ENCODE results near the gene PLS1.

Gene PLS1

DNA sequence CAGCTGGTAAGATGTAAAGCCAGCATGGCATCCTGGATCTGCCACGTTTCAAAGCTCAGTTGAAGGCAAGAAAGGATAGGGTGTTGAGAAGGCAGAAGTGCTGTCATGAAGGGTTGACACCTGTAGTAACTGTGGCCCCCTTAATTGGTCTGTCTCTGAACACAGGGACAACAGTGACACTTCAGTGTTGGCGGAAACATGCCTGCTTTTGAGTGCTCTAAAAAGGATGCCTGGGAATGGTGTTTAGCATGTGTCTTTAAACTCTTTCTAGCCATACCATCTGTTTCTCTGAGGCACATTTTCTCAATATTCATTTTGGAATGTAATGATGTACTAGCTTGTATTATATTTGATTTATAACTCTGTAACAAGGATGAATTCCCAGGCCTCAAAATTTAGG, 42.1 kb downstream of the PLS1 start:
- DNase-seq (ENCODE audit: low read depth in 2 of 2): no peak

DNA sequence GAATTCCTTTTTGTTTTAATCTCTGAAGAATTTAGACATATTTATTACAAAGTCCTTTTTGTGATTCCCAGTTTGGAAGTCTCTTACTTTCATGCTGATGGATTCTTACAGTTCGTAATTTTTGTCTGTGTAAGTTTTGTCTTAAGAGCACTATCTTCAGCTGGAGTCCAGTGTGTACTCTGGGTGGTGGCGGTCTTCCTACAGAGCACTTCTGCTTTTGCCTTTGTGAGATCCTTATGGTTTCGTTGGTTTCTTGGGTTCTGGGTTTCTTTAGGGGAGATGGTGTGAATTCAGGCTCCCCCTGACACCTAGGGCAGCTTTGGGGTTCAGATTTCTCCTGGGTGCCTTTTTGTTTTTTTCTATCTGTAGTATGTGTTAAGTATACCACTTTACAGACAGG, 45.3 kb downstream of the PLS1 start:
- no peak for DNase-seq (ENCODE audit: low read depth in 2 of 2)

DNA sequence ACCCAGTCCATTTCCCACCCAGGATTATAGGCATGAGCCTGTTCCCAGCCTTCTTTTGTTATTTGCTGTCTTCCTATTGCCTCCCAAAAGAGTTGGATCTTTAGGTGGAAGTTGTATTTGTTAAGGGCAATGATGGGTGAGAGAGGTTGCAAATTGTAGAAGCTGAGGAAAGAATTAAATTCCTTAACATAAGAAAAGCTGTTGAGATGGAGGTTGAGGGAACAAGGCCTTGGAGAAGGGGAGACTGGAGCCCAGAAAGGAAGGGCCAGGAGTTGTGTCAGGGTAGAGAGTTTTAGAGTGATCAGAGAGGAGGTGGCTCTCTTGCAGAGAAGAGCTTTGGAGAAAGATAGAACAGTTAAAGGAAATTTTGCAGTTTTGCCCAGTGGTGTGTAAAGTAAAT, 46.8 kb downstream of the PLS1 start:
- no peak for DNase-seq (ENCODE audit: low read depth in 2 of 2)

DNA sequence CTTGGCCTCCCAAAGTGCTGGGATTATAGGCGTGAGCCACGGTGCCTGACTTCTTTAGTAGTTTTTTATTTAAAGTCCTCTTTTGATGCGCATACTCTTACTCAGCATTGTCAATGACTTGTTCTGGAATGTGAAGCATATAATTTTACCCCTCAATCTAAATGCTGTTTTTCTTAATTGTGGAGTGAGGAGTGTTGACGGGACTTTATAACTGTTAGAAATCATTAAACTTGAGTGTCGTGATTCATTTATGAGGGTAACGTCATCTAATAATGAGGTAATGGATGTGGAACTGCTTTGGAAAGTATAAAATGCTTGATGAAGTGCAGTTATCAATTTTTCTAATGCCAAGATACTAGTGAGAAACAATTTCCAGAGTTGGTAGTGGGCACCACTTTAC, 48.3 kb downstream of the PLS1 start:
- no peak for DNase-seq (ENCODE audit: low read depth in 2 of 2)

DNA sequence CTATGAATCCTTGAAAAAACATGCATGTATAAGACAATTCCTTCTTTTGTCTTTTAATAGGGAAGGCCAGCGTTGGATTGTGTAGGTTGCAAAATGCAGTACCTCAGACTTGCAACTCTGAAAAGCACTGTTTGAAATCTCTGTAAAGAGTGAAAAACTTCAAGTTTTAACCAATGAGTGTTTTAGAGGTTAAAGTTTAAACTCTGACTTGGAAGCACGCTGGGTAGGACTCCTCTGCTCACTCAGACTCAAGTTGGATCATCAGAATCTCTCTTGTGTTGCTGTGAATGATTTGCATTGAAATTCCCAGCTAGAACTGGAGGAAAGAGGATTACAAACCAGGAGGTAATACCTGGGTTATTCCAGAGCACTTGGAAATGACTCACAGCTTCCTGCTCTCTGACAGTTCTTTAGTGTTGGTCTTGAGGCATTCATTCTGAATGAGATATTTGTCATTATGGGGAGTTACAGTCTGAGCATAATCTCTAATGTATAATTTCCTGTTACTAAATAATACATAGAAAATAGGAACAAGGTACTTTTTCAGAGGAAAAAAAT, 49.1 kb downstream of the PLS1 start:
- DNase-seq (ENCODE audit: low read depth in 2 of 2): no peak

DNA sequence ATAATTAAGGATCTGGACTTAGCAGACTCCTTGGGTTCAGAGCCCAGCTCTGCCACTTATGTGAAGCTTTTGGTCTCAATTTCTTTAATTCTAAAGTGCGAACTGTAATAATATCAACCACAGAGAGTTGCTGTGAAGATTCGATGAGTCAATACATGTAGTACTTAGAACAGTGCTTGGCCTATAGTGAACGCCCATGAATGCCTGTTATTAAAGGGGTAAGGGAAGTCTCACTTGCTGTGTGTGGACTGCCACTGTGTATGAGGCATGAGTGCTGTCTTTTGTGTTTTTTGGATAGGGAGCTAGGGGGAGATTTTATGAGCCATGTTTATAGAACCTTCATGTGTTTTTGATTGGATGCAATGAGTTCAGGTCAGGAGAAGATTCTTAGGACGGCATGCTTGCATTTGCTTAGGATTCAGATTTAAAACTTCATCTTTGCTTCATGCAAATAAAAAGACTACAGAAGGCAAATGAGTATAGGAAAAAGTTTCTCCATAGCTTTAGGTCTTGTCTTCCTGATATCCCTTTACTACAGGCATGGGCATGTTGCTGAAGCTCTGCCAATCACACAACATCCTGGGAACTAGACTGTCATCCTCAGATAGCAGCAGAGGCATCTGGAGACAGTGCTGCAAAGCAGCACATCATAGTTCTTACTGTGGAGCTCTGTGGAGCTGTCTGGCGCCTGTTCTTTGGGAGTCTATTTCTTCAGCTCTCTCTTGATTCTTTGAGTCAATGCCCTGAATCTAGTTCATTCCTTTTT, 50.0 kb downstream of the PLS1 start:
- DNase-seq (ENCODE audit: low read depth in 2 of 2): no peak

DNA sequence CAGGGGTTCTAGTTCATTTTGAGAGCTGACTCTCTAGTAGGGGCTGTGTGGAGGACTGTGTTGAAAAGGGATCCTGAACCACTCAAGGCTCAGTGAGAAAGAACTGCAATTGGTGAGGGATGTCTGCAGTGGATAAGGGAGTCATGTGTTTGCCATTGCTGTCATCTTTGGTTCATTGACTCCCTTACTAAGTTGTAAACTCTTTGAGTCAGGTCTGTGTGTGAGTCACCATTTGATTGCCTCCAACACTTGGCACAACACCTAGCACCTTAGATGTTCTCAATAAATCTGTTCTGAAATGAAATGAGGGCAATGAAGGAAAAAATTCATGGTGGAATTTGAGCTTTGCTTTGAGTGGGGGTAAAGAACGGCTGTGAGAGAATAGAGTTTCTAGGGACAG, 51.7 kb downstream of the PLS1 start:
- DNase-seq (ENCODE audit: low read depth in 2 of 2): no peak

DNA sequence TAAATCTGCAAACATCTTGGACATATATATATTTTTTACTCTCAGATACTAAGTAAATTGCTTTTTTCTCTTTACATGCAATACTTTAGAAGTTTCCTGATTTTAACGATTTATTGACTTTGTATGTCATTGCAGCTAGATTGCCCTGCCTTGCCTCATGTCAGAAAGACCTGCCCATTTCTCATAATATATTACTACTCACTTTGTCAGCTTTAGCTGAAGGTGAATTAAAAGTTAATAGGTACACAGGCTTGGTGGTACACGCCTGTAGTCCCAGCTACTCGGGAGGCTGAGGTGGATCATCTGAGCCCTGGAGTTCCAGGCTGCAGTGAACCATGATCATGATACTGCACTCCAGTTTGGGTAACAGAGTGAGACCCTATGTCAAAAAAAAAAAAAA, 52.8 kb downstream of the PLS1 start:
- no peak for DNase-seq (ENCODE audit: low read depth in 2 of 2)

DNA sequence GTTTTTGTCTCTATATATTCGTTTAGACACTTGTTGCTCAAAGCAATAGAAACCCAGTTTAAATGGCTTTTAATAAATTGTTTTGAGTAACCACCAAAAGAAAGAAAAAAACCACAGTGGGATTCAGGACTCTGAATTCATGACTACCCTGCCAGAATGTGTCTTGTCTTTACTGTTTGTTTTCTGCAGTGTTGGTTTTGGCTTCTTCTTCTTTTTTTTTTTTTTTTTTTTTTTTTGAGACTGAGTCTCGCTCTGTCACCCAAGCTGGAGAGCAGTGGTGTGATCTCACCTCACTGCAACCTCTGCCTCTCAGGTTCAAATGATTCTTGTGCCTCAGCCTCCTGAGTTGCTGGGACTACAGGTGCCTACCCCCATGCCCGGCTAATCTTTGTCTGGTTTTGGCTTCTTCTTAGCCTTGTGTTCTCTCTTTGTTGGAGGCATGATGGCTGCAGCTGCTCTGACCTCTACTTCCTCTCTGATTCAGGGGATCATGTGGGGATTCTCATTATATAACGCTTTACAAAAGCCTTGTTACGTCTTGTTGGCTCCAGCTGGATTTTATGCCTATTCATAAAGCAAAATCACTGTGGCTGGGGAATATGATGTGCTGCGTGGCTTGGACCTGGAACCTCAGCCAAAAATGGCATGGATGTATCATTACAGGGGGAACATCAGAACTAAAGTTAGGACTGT, 54.0 kb downstream of the PLS1 start:
- DNase-seq (ENCODE audit: low read depth in 2 of 2): no peak

DNA sequence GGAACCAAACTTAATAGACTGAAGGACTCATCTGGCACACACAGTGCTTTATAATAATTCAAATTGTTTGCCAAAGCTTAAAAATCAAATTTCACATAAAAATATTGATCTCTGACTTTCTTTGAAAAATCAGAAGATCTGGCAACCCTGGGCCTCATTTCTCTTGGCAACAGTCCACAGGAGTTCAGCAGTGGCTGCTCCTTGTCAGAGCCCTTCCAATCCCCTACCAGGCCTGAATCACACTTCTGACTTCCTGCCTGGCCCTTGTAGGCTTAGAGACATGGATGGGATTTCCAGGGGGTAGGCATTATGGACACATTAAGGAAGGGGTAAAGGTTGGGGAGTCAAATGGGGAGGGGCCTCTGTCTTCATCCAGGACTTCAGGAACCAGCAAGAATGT, 55.5 kb downstream of the PLS1 start:
- no peak for DNase-seq (ENCODE audit: low read depth in 2 of 2)

DNA sequence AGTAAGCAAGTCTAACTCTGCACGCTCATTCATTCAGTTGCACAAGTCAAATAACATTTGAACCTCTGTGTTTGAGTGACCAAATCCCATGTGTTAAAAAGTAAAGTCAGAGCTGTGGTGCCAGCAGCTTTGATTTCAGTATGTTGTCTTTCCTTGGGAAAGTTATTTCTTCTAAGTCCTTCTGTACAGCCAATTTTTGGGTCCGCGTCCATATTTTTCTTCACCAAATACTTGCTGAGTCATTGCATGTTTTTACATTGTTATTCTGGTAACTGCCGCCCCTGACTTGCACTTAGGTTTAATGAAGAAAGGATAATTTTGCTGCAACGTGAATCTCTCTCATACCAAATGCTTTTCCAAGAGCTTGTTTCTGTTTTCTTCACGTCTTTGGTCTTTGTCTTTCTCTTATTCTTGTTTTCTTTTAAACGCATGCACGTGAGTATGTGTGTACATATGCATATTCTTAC, 56.7 kb downstream of the PLS1 start:
- no peak for DNase-seq (ENCODE audit: low read depth in 2 of 2)

DNA sequence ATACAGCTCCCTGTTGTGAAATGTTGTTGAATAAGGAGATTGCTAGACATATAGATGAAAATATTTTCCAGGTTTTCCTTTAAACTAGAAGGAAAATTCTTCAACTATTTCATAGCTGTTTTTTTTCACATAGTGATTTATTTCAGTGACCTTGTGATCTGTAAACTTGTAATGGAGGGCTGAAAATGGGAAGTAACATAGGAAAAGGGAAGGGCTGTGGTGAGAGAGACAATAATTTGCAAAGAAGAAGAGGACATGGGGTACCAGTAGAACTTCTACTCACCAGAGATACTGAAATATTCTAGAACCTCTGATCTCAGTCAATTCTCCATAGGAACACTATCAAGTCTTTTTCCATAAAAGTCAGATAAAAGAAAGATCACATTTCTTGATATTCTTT, 60.4 kb downstream of the PLS1 start:
- no peak for DNase-seq (ENCODE audit: low read depth in 2 of 2)

DNA sequence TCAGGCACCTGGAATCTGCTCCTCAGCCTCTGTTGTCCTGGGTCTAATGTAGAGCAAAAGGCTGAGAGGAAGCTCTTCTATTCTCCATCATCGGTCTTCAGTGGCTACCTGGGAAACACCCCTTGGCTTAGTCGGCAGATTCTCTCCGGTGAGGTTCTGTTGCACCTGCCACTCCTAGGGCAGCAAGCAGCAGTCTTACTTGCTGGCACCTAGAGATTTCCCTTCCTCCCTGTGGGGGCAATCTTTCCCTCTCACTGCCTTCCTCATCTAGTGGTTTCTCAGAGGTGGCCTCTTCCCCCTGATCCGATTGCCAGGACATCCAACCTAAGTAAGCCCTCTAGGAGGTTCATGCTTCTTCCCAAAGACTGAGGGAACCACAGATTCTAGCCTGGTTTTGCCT, 60.8 kb downstream of the PLS1 start:
- DNase-seq (ENCODE audit: low read depth in 2 of 2): no peak

DNA sequence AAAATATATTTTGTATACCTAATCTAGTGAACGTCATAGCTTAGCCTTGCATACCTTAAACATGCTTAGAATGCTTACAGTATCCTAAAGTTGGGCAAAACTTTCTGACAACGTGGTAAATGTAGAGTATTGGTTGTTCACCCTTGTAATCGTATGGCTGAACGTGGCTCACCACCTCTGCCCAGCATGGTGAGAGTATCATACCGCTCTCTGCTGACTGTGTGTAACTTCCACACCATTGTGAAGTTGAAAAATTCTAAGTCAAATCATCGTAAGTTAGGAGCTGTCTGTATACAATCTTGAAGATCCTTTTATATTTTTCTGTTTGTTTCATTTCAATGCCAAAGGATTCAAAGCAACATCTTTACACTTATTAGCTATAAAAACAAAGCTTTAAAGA, 64.2 kb downstream of the PLS1 start:
- DNase-seq (ENCODE audit: low read depth in 2 of 2): no peak

DNA sequence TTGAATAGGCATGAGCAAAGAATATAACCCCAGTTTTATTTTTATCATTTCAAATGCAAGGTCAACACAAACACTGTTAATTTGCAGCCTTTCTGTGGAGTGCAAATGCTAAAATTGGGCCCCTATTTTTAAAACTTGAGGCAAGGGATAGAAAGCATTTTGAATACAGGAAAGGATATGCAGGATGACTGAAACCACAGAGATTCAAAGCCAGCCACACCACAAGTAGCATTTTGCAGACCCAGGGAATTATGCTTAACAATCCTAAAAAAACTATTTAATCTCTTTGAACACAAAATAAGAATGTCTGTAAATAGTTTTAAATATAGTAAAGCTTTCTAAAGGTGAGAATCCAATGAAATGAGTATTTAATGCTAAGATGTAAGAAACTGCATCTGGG, 64.7 kb downstream of the PLS1 start:
- no peak for DNase-seq (ENCODE audit: low read depth in 2 of 2)

DNA sequence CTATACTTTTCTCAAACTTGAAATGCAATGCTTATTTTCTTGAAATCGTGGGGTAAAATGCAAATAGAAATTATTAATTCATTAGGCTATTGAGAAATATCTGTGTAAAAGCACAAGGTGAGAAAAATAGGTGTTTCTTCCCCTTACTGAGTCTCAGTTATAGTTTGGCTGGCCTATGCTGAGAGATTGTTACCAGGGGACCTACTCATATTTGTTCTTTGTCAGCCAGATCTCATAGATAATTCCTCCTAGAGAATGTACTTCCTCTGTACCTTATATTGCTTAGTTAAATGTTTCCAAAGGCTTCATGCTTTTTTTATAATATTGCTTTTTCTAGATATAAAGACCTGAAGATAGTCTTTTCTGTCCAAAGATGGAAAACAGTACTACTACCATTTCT, 67.7 kb downstream of the PLS1 start:
- no peak for DNase-seq (ENCODE audit: low read depth in 2 of 2)

DNA sequence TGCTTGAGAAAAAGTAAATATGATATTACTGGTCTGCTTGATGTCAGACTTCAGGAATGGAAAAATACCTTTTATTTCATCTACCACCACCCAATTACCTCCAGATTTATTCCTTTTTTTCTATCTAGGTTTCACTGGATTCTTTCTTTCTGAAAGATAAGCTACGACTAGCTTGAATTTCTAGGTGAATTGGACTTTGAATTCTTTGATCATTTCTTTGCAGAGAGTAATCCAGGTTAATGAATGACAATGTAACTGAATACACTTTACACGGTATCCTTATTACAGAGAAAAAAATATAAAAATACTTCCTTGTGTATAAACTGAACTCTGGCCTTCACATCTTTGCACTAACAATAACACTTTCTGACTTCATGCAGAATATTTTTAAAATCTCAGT, 68.1 kb downstream of the PLS1 start:
- DNase-seq (ENCODE audit: low read depth in 2 of 2): no peak

DNA sequence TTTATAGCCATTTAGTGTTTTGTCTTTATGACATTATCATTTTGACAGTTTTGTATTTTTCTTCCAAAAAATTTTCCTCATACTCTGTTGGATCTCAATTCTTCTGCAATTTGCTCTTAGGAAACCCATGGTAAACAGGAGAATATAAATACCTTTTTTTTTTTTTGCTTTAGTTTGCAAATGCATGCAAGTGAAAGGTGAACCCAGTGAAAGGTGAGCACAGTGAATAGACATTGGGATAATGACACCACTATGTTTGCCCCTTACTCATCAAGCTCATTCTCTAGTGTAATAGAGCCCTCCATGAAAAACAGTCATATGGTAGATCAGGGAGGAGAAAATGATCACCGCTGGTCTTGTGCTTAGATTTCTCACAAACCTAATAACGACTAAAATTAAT, 68.6 kb downstream of the PLS1 start:
- DNase-seq (ENCODE audit: low read depth in 2 of 2): no peak

DNA sequence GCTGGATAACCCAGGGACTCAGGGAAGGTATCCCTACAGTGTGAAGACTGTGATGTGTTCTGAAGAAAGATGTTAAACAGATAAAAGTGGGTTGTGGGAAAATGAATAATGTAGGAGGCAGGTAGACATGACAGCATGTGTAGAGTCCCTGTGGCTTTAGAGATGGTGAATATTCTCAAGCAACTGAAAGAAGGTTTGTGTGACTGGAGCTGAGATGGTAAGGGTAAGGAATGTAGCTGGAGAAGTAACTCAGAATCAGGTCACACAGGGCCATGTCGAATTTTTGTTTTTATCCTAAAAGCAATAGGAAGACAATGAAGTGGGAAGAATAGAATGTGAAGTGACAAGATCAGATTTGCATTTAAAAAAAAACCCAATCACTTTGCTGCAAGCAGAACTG, 73.9 kb downstream of the PLS1 start:
- DNase-seq (ENCODE audit: low read depth in 2 of 2): no peak

DNA sequence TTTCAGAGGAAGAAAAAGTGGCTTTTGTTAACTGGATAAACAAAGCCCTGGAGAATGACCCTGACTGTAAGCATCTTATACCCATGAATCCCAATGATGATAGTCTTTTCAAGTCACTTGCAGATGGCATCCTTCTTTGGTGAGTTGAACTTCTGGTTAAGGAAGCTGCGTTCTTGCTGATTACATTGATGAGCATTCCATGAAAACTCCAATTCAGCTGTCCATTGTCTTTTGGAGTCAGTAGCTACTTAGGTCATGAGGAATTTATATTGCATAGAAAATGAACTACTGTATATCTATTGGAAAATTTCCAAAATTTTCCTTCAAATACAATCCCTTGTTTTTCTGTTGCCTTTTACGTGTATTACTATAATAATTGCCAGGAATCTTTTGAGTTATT, 80.0 kb downstream of the PLS1 start:
- DNase-seq (ENCODE audit: low read depth in 2 of 2): no peak

DNA sequence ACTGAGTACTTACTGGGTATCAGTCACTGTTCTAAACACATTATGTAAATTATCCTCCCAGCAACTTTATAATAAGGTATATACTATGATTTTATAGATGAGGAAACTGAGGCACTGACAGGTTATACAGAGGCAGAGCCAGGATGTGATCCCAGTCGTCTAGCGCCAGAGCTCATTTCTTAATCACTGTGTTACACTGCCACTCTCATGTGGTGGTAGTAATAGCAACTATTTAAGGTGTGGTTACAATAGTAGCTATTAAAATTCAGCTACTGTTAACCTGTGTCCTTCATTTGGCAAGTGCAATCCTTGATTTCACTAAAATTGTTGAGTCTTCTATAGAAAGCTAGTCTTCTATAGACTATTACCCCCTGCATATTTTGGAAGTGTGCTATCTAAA, 84.5 kb downstream of the PLS1 start:
- no peak for DNase-seq (ENCODE audit: low read depth in 2 of 2)

DNA sequence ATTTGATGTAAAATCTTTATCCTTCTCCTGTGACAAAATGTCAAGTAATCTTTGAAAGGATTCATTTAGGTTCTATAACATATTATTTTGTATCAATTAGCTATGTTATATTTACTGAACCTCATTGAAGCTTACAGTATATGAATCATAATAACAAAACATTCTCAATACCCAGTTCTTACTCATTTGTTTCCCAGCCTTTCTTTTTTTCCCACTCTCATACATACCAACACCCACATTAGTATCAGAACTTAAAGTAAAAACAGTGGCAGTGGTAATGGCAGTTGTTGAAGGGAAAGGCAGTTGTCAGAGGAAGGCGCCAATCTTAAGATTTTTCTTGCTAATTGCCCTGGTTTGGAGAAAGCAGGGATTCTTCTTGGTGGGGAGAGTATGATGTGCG, 94.4 kb downstream of the PLS1 start:
- no peak for DNase-seq (ENCODE audit: low read depth in 2 of 2)

DNA sequence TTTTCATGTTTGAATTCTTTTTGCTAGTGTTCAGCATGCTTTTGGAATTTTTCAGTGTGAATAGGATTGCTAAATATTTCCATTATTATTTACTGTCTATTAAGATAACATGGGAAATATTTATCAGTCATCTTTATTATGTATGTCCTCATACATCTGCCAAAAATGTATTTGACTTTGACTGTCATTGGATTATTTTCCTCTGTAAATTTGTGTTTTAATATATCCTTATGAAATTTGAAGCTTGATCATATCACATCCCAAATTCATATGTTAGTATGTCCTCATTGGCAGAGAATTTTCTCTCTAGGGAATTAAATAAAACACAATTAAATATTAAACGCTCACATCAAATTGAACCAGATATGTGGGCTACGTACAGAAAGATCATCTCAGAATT, 95.3 kb downstream of the PLS1 start:
- DNase-seq (ENCODE audit: low read depth in 2 of 2): no peak
